Adrenal gland (tissue), 5 donors: ENCODE measurements around the gene PROX1.

Source experiments
- POLR2A ChIP-seq, 2 donors: fragments of 450-650 bp; IDR thresholded peaks; one replicate each; pipeline ENCODE4 v1.6.1; 2017; ENCODE audit warnings: antibody characterized with exemption in 2 of 2, mild to moderate bottlenecking in 2 of 2, moderate library complexity in 1 of 2
- TF ChIP-seq, protein P1 (sequence below), 6 experiments: fragments of 450-650 bp in 4 of 6; fragments of 200-600 bp in 2 of 6; sonication (generic) in 1 of 6; IDR thresholded peaks; 1 replicate in 5 of 6; 2 replicates in 1 of 6; pipeline versions ENCODE4 v1.5.1 to v1.8.0; 2016 to 2021; ENCODE audit warnings: antibody characterized with exemption in 6 of 6, mild to moderate bottlenecking in 2 of 6, moderate library complexity in 1 of 6
- donor health status: DM: no; HTN: no; CAD: no.

GRCh38 chr1:214086945-214087344 lies 99.2 kb downstream of the PROX1 start:
- TF ChIP-seq, protein P1, sequence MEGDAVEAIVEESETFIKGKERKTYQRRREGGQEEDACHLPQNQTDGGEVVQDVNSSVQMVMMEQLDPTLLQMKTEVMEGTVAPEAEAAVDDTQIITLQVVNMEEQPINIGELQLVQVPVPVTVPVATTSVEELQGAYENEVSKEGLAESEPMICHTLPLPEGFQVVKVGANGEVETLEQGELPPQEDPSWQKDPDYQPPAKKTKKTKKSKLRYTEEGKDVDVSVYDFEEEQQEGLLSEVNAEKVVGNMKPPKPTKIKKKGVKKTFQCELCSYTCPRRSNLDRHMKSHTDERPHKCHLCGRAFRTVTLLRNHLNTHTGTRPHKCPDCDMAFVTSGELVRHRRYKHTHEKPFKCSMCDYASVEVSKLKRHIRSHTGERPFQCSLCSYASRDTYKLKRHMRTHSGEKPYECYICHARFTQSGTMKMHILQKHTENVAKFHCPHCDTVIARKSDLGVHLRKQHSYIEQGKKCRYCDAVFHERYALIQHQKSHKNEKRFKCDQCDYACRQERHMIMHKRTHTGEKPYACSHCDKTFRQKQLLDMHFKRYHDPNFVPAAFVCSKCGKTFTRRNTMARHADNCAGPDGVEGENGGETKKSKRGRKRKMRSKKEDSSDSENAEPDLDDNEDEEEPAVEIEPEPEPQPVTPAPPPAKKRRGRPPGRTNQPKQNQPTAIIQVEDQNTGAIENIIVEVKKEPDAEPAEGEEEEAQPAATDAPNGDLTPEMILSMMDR (IDR thresholded peaks at IDR 0.05), result peak in 1 of 6 experiments; percentile 6
- TF ChIP-seq POLR2A (IDR thresholded peaks at IDR 0.05), result no peak
